HCT116 (cell line): ENCODE data around the gene SLC46A3. TPM values are rescaled to one million over a fixed set of nuclear protein-coding genes. Genes with fewer than 3 reads are reported as not detected.

ENCODE experiments used
- ATAC-seq: fragments of 200-7000 bp; cut with Tn5 transposase; 2 replicates; pipeline ENCODE4 v1.9.1; 2020; ENCODE audit warnings: mild to moderate bottlenecking, moderate library complexity
- BruUV-seq: library from RNA; stranded (reverse); fragments of 400-500 nt; replicated peaks from 2 replicates; lab custom pipeline; 2021; lab: Mats Ljungman, UMichigan
- CTCF ChIA-PET: fragments of 300-600 bp; sonication (Branson Sonifier 250); formaldehyde crosslinking; loops from one replicate; lab custom pipeline; 2021; ENCODE audit warnings: antibody characterized with exemption; lab: Charles Lee
- POLR2A ChIA-PET: fragments of 300-600, 350-600 bp; sonication (Branson Sonifier 250); formaldehyde crosslinking; loops from one replicate; lab custom pipeline; 2021; ENCODE audit warnings: antibody characterized with exemption; lab: Charles Lee
- RAD21 ChIA-PET, 2 experiments: fragments of 300-600 bp; sonication (Branson Sonifier 250); formaldehyde crosslinking; loops; one replicate each; lab custom pipeline; 2023; ENCODE audit warnings: low total read pairs in 2 of 2; ENCODE audit not compliant: uncharacterized antibody in 2 of 2, unreplicated experiment in 2 of 2, low non-redundant PET in 1 of 2; lab: Charles Lee
- DNase-seq: peaks from one replicate; pipeline ENCODE4 v3.0.0-alpha.2; 2010; ENCODE audit warnings: low read depth, low spot score
- H2AFZ ChIP-seq: fragments of 200-600 bp; shearing (Covaris generic), sonication (generic); 2 replicates; pipeline ENCODE4 v1.6.1; 2017; ENCODE audit warnings: low read depth, mixed run types, mixed read lengths, antibody characterized with exemption, low read length; ENCODE audit not compliant: poor library complexity, severe bottlenecking
- H3K27ac ChIP-seq: 2 replicates; pipeline ENCODE4 v1.5.1; 2012; ENCODE audit warnings: low read depth, low read length
- H3K27me3 ChIP-seq: fragments of 200-600 bp; sonication (generic); 2 replicates; pipeline ENCODE4 v1.6.1; 2016; ENCODE audit warnings: mixed run types, low read length, mixed read lengths; ENCODE audit not compliant: insufficient read depth
- H3K36me3 ChIP-seq, 2 experiments: fragments of 200-500 bp in 1 of 2; fragments of 200-600 bp in 1 of 2; sonication (Bioruptor generic) in 1 of 2; sonication (generic) in 1 of 2; 2 replicates each; pipeline versions ENCODE4 v1.5.1 to v1.6.1; 2014 to 2016; ENCODE audit warnings: low read length in 2 of 2, inconsistent platforms in 1 of 2, mixed read lengths in 1 of 2, mixed run types in 1 of 2; ENCODE audit not compliant: insufficient read depth in 2 of 2, control insufficient read depth in 1 of 2
- H3K4me1 ChIP-seq, 2 experiments: fragments of 200-600 bp in 1 of 2; sonication (generic) in 1 of 2; 2 replicates each; pipeline versions ENCODE4 v1.5.1 to v1.6.1; 2012 to 2017; ENCODE audit warnings: low read length in 2 of 2, inconsistent platforms in 1 of 2, mild to moderate bottlenecking in 1 of 2, mixed read lengths in 1 of 2, mixed run types in 1 of 2, moderate library complexity in 1 of 2; ENCODE audit not compliant: insufficient read depth in 2 of 2, control insufficient read depth in 1 of 2
- H3K4me2 ChIP-seq: fragments of 200-600 bp; sonication (generic); 2 replicates; pipeline ENCODE4 v1.6.1; 2017; ENCODE audit warnings: mixed run types, low read length, mixed read lengths
- H3K4me3 ChIP-seq, 2 experiments: fragments of 200-600 bp in 1 of 2; sonication (generic) in 1 of 2; replicated peaks in 1 of 2; 2 replicates each; pipeline ENCODE4 v1.5.1; 2011 to 2016; ENCODE audit warnings: low read length in 2 of 2, control low read depth in 1 of 2, low read depth in 1 of 2, mild to moderate bottlenecking in 1 of 2, mixed read lengths in 1 of 2, mixed run types in 1 of 2
- H3K79me2 ChIP-seq: fragments of 200-600 bp; sonication (generic); 2 replicates; pipeline ENCODE4 v1.6.1; 2017; ENCODE audit warnings: mild to moderate bottlenecking, mixed run types, low read length, moderate library complexity, mixed read lengths; ENCODE audit not compliant: insufficient read depth
- H3K9ac ChIP-seq: fragments of 200-600 bp; sonication (generic); 2 replicates; pipeline ENCODE4 v1.6.1; 2016; ENCODE audit warnings: low read length, mixed read lengths
- H3K9me2 ChIP-seq: fragments of 200-600 bp; sonication (generic), shearing (Covaris generic); 2 replicates; pipeline ENCODE4 v1.6.1; 2017; ENCODE audit warnings: mixed run types, mild to moderate bottlenecking, moderate library complexity; ENCODE audit not compliant: insufficient read depth
- H3K9me3 ChIP-seq, 2 experiments: fragments of 200-500 bp in 1 of 2; fragments of 200-600 bp in 1 of 2; sonication (Bioruptor generic) in 1 of 2; sonication (generic) in 1 of 2; 2 replicates each; pipeline ENCODE4 v1.6.1; 2014 to 2017; ENCODE audit warnings: low read length in 2 of 2, mixed read lengths in 2 of 2, inconsistent platforms in 1 of 2, low read depth in 1 of 2, mild to moderate bottlenecking in 1 of 2, mixed run types in 1 of 2, moderate library complexity in 1 of 2; ENCODE audit not compliant: control insufficient read depth in 1 of 2, insufficient read depth in 1 of 2
- H4K20me1 ChIP-seq: fragments of 200-600 bp; sonication (generic), shearing (Covaris generic); 2 replicates; pipeline ENCODE4 v1.6.1; 2017; ENCODE audit warnings: mixed run types, mild to moderate bottlenecking, moderate library complexity; ENCODE audit not compliant: insufficient read depth
- CEBPB ChIP-seq: IDR thresholded peaks from 2 replicates; pipeline ENCODE4 v1.6.1; 2012; ENCODE audit warnings: low read depth
- EGR1 ChIP-seq: IDR thresholded peaks from 2 replicates; pipeline ENCODE4 v1.6.1; 2012; ENCODE audit warnings: low read depth
- ELF1 ChIP-seq: IDR thresholded peaks from 2 replicates; pipeline ENCODE4 v1.6.1; 2012; ENCODE audit warnings: low read depth, borderline replicate concordance
- EZH2 ChIP-seq: fragments of 200-600 bp; sonication (generic); IDR thresholded peaks from 2 replicates; pipeline ENCODE4 v1.6.1; 2017; ENCODE audit warnings: antibody characterized with exemption, mixed run types
- JUND ChIP-seq: IDR thresholded peaks from 2 replicates; pipeline ENCODE4 v1.6.1; 2012
- RAD21 ChIP-seq: IDR thresholded peaks from 2 replicates; pipeline ENCODE4 v1.6.1; 2012; ENCODE audit warnings: low read depth, mild to moderate bottlenecking
- SP1 ChIP-seq: IDR thresholded peaks from 2 replicates; pipeline ENCODE4 v1.6.1; 2012; ENCODE audit warnings: low read depth
- SRF ChIP-seq: IDR thresholded peaks from 2 replicates; pipeline ENCODE4 v1.6.1; 2012; ENCODE audit warnings: low read depth
- ZFX ChIP-seq: fragments of 450-650 bp; IDR thresholded peaks from 2 replicates; pipeline ENCODE4 v1.6.1; 2017
- ZNF274 ChIP-seq: fragments of 200-500 bp; sonication (Bioruptor generic); IDR thresholded peaks from 2 replicates; pipeline ENCODE4 v1.6.1; 2014; ENCODE audit warnings: mild to moderate bottlenecking, low read depth, low read length, inconsistent platforms
- intact Hi-C: fragments of 100-400 bp; cut with micrococcal nuclease; formaldehyde crosslinking; loops from 2 replicates; pipeline ENCODE4 v1.10.0; 2022
- total RNA-seq: library from RNA; stranded (reverse); gene quantifications from one replicate; pipeline ENCODE4 v1.2.1, GENCODE V29; 2021; ENCODE audit not compliant: unreplicated experiment
- TF ChIP-seq, protein P1 (sequence below): IDR thresholded peaks from 2 replicates; pipeline ENCODE4 v1.6.1; 2012

SLC46A3 gene
- total RNA-seq, 1 experiment from 2014 or later: 0.93 TPM

- ATAC-seq: no peak
- ChIA-PET RAD21 (no interaction called here), POLR2A (no interaction called here), CTCF (no interaction called here)
- no peak for TF ChIP-seq SRF
- TF ChIP-seq, protein P1, sequence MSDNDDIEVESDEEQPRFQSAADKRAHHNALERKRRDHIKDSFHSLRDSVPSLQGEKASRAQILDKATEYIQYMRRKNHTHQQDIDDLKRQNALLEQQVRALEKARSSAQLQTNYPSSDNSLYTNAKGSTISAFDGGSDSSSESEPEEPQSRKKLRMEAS: no peak
- TF ChIP-seq SP1: no peak
- TF ChIP-seq JUND: no peak
- TF ChIP-seq RAD21: no peak
- no peak for TF ChIP-seq EZH2
- no peak for TF ChIP-seq EGR1
- no peak for TF ChIP-seq CEBPB
- TF ChIP-seq ZNF274: no peak
- TF ChIP-seq ELF1: no peak
- no peak for TF ChIP-seq ZFX
- no peak overlapping the region for H3K4me2 ChIP-seq
- no peak overlapping the region for H3K4me3 ChIP-seq
- no peaks in the 10 kb centered on the region for H3K9me3 ChIP-seq
- no peaks in the 10 kb centered on the region for H4K20me1 ChIP-seq
- BruUV-seq: no TSS peak
- no peak overlapping the region for H3K9ac ChIP-seq
- no peaks in the 10 kb centered on the region for H3K9me2 ChIP-seq
- intact Hi-C loops: no loop called here
- peaks cover 25 to 27% of the 10 kb centered on the region in 2 experiments for H3K4me1 ChIP-seq
- no peaks in the 10 kb centered on the region for H3K79me2 ChIP-seq
- no peak overlapping the region for H2AFZ ChIP-seq
- no peaks in the 10 kb centered on the region for H3K36me3 ChIP-seq
- no peak overlapping the region for H3K27ac ChIP-seq
- no peaks in the 10 kb centered on the region for H3K27me3 ChIP-seq
- no peak for DNase-seq
These were observed 32.6 kb upstream of the SLC46A3 start for GRCh38 chr13:28751175-28751960.
